ENCODE measurements around the gene TMED5.

DNA sequence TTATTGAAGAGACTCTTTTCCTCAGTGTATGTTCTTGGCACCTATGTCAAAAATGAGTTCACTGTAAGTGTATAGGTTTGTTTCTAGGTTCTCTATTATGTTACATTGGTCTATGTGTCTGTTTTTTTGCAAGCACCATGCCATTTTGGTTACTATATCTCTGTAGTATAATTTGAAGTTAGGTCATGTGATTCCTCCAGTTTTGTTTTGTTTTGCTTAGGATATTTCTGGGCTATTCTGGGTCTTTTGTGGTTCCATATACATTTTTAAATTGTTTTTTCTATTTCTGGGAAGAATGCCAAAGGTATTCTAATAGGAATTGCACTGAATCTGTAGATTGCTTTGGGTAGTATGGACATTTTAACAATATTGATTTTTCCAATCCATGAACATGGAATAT lies 13.2 kb downstream of the TMED5 start:
- TF ChIP-seq, protein P1, sequence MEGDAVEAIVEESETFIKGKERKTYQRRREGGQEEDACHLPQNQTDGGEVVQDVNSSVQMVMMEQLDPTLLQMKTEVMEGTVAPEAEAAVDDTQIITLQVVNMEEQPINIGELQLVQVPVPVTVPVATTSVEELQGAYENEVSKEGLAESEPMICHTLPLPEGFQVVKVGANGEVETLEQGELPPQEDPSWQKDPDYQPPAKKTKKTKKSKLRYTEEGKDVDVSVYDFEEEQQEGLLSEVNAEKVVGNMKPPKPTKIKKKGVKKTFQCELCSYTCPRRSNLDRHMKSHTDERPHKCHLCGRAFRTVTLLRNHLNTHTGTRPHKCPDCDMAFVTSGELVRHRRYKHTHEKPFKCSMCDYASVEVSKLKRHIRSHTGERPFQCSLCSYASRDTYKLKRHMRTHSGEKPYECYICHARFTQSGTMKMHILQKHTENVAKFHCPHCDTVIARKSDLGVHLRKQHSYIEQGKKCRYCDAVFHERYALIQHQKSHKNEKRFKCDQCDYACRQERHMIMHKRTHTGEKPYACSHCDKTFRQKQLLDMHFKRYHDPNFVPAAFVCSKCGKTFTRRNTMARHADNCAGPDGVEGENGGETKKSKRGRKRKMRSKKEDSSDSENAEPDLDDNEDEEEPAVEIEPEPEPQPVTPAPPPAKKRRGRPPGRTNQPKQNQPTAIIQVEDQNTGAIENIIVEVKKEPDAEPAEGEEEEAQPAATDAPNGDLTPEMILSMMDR (IDR thresholded peaks at IDR 0.05), result no peak
- no peak for TF ChIP-seq POLR2A (IDR thresholded peaks at IDR 0.05)

All from Peyer's patch (tissue), 4 donors.